Brain microvascular endothelial cell (primary cell): Measurements from ENCODE around the gene ACSF2.
"Not testable (repeated sequence)": the region's sequence is repeated elsewhere in the genome, so short reads cannot be mapped to it uniquely, and the experiment has no call there.

Source experiments
- DNase-seq: peaks from one replicate; pipeline ENCODE4 v3.0.0-alpha.2; 2020
- H3K27ac ChIP-seq: fragments of 250-450 bp; sonication (Bioruptor Pico); 2 replicates; pipeline ENCODE4 v1.5.1; 2020; ENCODE audit warnings: mild to moderate bottlenecking, moderate library complexity
- H3K27me3 ChIP-seq: fragments of 250-450 bp; sonication (Bioruptor Pico); replicated peaks from 2 replicates; pipeline ENCODE4 v1.5.1; 2020; ENCODE audit warnings: mild to moderate bottlenecking
- H3K36me3 ChIP-seq: fragments of 250-450 bp; sonication (Bioruptor Pico); replicated peaks from 2 replicates; pipeline ENCODE4 v1.5.1; 2020; ENCODE audit warnings: mild to moderate bottlenecking
- H3K4me3 ChIP-seq: 2 replicates; pipeline ENCODE4 v1.5.1; 2011; ENCODE audit warnings: low read depth, mild to moderate bottlenecking, control low read depth, low read length, moderate library complexity
- CTCF ChIP-seq: IDR thresholded peaks from 2 replicates; pipeline ENCODE4 v1.5.1; 2011; ENCODE audit warnings: low read depth, mild to moderate bottlenecking, moderate library complexity, low read length, control low read depth, inconsistent platforms; ENCODE audit errors: missing control alignments
- in situ Hi-C: cut with HindIII; loops from 2 replicates; pipeline ENCODE4 v1.10.0; 2017; ENCODE audit warnings: low sequenced_read_pairs, low pct_ligation_motif_present

ACSF2 gene

GRCh38 chr17:50474523-50474922 is 48.5 kb downstream of the ACSF2 start:
- no peak for TF ChIP-seq CTCF
- H3K4me3 ChIP-seq: no peak overlapping the region
- H3K36me3 ChIP-seq: no peaks in the 10 kb centered on the region
- no peak overlapping the region for H3K27ac ChIP-seq
- in situ Hi-C loops: no loop called here
- no peak for DNase-seq
- H3K27me3 ChIP-seq: peaks cover 5% of the 10 kb centered on the region

- no peak for DNase-seq
- Histone ChIP-seq H3K27ac (no peak overlapping the region), H3K4me3 (no peak overlapping the region), H3K27me3 (peaks cover 3% of the 10 kb centered on the region), H3K36me3 (peaks cover 2% of the 10 kb centered on the region)
- no peak for TF ChIP-seq CTCF
- in situ Hi-C loops: no loop called here
These were observed 49.3 kb downstream of the ACSF2 start for GRCh38 chr17:50475362-50475761.

GRCh38 chr17:50475775-50476544 is 49.9 kb downstream of the ACSF2 start:
- H3K4me3 ChIP-seq, H3K27ac ChIP-seq, H3K36me3 ChIP-seq, DNase-seq, in situ Hi-C loops, H3K27me3 ChIP-seq: not testable (repeated sequence)

- DNase-seq: no peak
- Histone ChIP-seq H3K27ac (no peak overlapping the region), H3K36me3 (peaks cover 2% of the 10 kb centered on the region), H3K27me3 (peaks cover 3% of the 10 kb centered on the region), H3K4me3 (no peak overlapping the region)
- in situ Hi-C loops: no loop called here
- no peak for TF ChIP-seq CTCF
These were observed 50.7 kb downstream of the ACSF2 start for GRCh38 chr17:50476545-50477315.

- peaks cover 3% of the 10 kb centered on the region for H3K27me3 ChIP-seq
- TF ChIP-seq CTCF: no peak
- no peak for DNase-seq
- no peak overlapping the region for H3K27ac ChIP-seq
- peaks cover 2% of the 10 kb centered on the region for H3K36me3 ChIP-seq
- in situ Hi-C loops: no loop called here
- peak overlapping the region; percentile 80 for H3K4me3 ChIP-seq
These were observed 52.0 kb downstream of the ACSF2 start for GRCh38 chr17:50477976-50478375.

- Histone ChIP-seq H3K36me3 (peaks cover 7% of the 10 kb centered on the region), H3K4me3 (peak within 1 kb of the TSS; percentile 80), H3K27ac (peak within 1 kb of the TSS; percentile 24), H3K27me3 (peaks cover 3% of the 10 kb centered on the region)
- in situ Hi-C loops: no loop called here
- peak; percentile 58 for TF ChIP-seq CTCF
- peak; percentile 68 for DNase-seq
These were observed 52.7 kb downstream of the ACSF2 start, which contains the start of gene RSAD1 for GRCh38 chr17:50478391-50479381. Gene RSAD1 (plus strand): TSS chr17:50478860. CDS start chr17:50478885, 25 bp downstream.
